ENCODE data around the gene CPNE9.

The CPNE9 gene

DNA sequence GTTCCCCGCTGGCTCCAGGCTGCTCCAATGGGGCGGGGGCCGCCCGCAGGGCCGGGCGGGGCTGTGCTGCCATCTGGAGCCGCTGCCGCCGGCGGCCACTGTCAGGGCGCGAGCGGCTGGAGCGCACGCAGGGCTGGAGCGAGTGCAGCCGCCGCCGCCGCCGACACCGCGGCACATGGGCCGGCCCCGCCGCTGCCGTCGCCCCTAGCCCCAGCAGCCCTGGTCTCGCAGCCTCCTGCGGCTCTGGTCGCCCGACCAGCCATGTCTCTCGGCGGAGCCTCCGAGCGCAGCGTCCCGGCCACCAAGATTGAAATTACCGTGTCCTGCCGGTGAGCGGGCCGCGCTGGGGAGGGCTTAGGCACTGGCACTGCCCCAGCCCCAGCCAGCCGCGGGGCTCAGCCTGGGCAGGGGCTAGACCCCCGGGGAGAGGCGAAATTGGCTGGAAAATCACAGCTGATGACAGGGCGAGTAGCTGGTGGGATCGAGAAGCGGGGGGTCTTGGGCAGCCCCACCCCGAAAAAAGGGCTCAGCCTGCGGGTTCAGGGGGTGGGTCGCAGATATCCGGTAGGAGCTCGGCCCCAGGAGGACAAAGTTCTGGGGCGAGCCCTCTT is at the start of gene CPNE9:
CPNE9 (plus strand) TSS at position 98 of the 611 bp plus-strand sequence; CDS start at position 262, 164 bp downstream.
- DNase-seq (ENCODE audit: low read depth in 3 of 3) = no peak

GRCh38 chr3:9659849-9660248 is 43.8 kb upstream of the CPNE9 start:
- no peak for DNase-seq (ENCODE audit: low read depth in 3 of 3)

DNA sequence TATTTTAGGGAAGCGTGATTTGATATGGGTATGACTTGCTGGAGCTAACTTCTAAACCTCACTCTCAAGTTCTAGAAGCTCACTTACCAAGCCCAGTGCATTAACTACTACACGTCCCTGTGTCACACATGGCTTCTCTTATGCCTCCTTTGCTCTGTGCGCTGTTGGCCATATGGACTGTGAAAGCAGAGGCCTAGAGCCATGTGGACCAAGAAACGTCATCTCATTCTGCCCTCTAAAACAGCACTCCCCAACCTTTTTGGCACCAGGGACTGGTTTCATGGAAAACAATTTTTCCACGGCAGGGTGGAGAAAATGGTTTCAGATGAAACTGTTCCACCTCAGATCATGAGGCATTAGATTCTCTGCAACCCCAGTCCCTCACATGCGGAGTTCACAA is 42.7 kb upstream of the CPNE9 start:
- DNase-seq (ENCODE audit: low read depth in 3 of 3) = no peak

GRCh38 chr3:9664119-9664751 is 39.4 kb upstream of the CPNE9 start:
- no peak for DNase-seq (ENCODE audit: low read depth in 3 of 3)

GRCh38 chr3:9666704-9667445 is 36.8 kb upstream of the CPNE9 start:
- no peak for DNase-seq (ENCODE audit: low read depth in 3 of 3)

- DNase-seq (ENCODE audit: low read depth in 3 of 3) = no peak
These were observed 34.4 kb upstream of the CPNE9 start for GRCh38 chr3:9669277-9669676.

DNA sequence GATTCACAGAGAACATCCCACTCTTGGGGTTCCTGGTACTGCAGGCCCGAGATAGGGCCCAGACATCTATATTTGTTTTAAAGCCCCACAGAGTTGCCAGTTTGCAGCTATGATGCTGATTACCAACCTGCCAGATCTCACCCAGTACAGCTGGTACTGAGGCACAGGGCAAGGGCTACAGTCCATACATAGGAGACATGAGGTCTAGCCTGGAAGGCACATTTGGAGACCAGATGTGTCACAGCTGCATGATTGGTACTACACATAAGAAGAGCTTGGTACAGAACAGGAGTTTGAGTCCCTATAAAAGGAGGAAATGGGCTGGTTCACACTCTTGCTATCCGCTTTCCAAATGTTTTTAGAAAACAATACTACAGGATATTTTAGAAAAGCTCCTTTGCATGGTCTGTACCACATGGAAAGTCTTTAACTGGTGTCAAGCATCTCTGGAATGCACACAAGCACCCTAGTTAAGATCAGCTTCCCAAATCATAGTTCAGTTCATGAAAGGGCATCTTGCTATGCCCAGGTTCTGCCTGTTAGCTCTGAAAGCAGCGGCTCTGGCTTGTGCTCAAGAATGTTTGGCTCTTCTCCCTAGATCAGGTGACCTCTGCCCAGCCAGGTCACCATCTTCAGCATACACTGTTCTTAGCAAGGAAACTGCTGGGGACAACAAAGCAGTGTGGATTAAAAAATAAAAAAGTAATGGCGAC is 33.8 kb upstream of the CPNE9 start:
- DNase-seq (ENCODE audit: low read depth in 3 of 3) = no peak

DNA sequence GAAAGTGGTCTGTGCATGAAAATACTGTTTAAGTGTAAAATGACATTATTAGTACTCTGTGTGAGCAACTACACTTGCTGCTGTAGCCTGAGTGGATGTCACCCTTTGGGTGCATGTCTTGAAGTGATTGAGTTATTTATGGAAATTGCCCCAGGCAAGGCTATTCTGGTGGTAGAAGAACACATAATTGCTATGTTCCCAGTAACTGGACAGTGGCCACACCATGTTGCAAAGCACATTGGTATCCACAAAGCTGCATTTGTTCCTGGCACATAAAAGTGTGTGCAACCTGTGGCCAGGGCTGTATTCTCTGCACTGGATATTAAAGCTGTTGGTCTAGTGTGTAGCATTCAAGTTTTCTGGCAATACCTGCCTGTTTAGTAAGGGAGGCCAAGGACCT is 30.6 kb upstream of the CPNE9 start:
- DNase-seq (ENCODE audit: low read depth in 3 of 3) = no peak

GRCh38 chr3:9673752-9674151 is 29.9 kb upstream of the CPNE9 start:
- no peak for DNase-seq (ENCODE audit: low read depth in 3 of 3)

- DNase-seq (ENCODE audit: low read depth in 3 of 3) = no peak
These were observed 27.8 kb upstream of the CPNE9 start for GRCh38 chr3:9675736-9676290.

DNA sequence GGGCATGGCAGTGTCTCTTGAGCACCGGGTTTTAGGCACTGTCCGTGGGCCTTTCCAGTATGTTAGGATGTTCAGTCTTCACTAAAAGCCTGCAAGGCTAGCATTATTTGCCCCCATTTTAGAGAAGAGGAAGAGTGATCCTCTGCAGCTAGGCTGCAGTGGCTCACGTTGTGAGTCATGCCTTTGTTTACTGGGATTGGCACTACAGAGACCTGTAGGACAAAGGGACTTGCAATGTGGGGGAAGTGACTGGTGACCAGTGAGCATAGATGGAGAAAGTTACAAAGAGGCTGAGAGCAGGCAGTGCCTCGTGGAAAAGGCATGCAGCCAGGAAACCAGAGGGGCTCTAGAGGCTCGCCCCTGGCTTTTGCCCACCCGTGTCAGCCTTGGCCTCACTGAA is 26.8 kb upstream of the CPNE9 start:
- DNase-seq (ENCODE audit: low read depth in 3 of 3) = no peak

GRCh38 chr3:9678493-9678892 is 25.1 kb upstream of the CPNE9 start:
- DNase-seq (ENCODE audit: low read depth in 3 of 3) = no peak

- DNase-seq (ENCODE audit: low read depth in 3 of 3) = no peak
These were observed 24.1 kb upstream of the CPNE9 start for GRCh38 chr3:9679476-9680080.

DNA sequence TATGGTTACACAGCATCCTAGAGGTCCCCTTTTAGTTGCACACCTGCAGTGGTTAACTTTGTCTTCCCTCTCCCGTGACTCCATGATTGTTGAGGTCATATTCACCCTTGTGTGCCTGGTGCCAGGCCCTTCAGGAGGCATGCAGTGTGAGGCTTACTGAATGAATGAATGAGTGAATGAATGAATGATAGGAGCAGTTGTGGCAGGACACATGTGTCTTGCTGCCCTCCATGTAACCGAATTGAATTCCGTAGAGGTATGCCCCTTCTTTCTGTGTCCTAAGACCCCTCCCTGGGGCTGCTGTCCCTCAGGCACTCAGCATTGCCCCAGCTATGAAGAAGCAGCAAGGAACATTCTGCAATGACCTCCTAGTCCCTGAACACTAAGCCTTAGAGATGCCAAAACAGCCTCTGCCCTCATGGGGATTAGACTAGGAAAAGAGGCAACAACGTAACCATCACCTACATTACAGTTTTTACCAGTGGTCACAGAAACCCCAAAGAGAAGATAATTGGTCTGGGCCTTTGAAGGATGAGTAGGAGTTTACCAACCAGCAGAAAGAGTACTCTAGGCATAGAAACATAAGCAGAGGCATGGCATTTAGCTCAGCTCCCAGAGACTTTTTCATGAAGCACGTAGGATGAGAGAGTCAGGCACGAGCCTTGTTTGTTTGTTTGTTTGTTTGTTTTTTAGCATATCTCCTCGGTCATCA is 22.5 kb upstream of the CPNE9 start:
- DNase-seq (ENCODE audit: low read depth in 3 of 3) = no peak

DNA sequence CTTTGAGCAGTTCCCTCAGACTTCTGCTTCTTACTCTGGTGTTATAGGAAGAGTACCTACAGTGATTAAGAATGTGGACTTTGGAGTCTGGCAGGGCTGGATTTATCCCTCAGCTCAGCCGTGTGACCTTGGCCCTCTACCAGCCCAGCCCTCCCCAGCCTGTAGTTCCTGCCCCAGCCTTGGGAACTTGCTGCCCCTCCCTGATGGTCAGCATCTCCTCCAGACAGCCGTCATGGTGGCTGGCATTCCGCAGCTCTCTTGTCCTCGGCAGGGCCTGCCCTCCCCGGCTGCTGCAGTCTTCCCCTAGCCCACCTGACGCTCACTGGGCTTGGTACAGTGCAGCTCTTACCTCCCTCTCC is 21.9 kb upstream of the CPNE9 start:
- no peak for DNase-seq (ENCODE audit: low read depth in 3 of 3)

- DNase-seq (ENCODE audit: low read depth in 3 of 3) = no peak
These were observed 21.5 kb upstream of the CPNE9 start for GRCh38 chr3:9682096-9682495.

GRCh38 chr3:9683426-9683825 is 20.2 kb upstream of the CPNE9 start:
- no peak for DNase-seq (ENCODE audit: low read depth in 3 of 3)

DNA sequence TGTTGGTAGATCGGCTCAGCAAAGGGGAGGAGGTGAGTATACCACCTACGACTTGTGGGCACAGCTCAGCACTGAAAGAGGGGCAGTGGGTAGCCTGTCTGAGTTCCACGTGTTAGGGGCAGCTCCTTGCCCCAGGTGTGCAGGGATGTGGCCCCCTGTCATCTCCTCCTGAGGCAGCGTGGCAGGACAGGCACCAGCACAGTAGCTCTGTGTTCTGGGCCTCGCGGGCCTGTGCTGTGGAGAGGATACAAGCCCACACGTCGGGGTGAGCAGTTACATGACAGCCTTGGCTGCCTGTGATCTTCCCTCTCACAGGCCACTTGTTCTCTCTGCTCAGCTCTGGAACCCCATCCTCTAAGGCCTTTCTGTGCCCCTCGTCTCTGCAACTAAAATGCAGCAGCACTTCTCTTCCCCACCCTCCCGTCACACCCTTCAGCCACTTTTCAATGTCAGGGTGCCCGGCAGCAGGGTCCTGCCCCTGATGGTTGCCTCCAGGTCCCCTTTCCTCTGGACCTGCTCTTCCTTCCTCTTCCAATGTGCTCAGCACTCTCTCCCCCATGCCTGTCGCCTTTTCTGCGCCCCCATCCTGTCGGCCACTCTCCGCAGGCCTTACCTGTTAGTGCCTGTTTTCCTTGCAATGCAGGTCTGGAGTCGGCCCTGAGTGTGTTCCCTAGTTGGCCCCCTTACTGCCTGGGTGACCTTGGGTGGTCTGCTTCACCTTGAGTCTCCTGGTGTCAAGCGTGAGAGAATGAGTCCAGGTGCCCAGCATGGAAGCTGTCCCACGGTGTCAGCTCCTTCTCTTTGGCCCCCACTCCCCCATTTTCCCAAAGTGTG is 18.2 kb upstream of the CPNE9 start:
- no peak for DNase-seq (ENCODE audit: low read depth in 3 of 3)

GRCh38 chr3:9686050-9686550 is 17.5 kb upstream of the CPNE9 start:
- no peak for DNase-seq (ENCODE audit: low read depth in 3 of 3)

DNA sequence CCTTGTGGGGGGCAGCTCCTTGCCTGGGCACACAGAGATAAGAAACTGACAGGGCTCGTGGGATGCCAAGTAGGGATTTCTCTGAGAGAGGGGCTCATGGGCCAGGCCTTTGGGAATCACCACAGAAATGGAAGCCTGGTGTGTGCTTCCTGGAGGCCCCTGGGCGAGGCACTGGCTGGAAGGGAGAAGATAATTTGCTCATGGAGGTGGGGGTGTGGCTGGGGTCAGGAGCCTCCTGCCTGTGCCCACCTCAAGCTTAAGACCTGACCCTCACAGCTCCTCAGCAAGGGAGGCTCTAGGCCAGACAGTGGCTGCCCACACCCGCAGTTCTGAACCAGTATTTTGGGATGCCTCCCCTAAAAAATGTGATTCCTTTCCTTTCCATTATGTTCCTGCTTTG is 16.9 kb upstream of the CPNE9 start:
- DNase-seq (ENCODE audit: low read depth in 3 of 3) = no peak
